TTC549 (cell line): Measurements from ENCODE around the gene PLEKHN1.
"Not testable (repeated sequence)": the region's sequence is repeated elsewhere in the genome, so short reads cannot be mapped to it uniquely, and the experiment has no call there.

Experiments
- FAIRE-seq: peaks from 2 replicates; lab custom pipeline; 2012; peaks lifted over from hg19 to GRCh38; lab: Jason Lieb, UNC

Gene PLEKHN1

GRCh38 chr1:995665-996633 lies 29.7 kb downstream of the PLEKHN1 start:
- FAIRE-seq = no peak

DNA sequence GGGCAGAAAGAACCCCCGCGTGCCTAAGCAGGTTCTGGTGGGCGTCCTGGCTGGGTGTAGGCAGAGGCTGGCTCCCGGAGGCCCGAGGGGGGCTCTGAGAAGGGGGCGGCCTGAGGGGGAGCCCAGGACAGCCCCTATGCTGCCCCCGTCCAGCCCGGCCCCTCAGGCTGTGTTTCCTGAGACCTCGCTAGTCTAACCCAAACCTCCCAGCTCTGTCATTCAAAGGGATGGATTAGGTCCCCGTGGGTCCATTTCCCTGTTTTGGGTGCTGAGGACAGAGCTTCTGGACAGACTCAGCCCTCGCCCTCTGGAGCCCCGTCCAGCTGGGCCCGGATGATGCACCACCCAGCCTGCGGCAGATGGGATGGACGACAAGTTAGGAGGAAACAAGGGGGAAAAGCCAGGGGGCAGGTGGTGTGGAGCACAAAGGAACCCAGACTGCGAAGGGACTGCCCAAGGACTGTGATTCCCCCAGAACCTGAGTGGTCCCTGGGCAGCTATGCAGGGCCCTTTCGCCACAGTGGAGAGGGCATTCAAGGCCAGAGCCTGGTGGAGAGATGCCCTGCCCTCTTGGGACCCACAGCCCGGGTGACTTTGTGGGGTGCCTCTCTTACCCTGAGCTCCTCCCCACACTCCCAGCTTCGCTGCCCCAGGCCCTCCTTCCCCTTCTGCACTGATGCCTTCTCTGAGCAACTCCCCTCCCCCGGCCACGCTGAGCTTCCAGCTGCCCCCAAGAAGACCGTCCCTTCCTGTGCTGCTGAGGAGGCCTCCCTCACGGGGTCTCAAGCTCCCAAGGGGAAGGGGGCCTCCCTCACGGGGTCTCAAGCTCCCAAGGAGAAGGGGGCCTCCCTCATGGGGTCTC lies 30.8 kb downstream of the PLEKHN1 start:
- FAIRE-seq = no peak

- no peak for FAIRE-seq
Observed at GRCh38 chr1:997713-997992, 31.4 kb downstream of the PLEKHN1 start.

DNA sequence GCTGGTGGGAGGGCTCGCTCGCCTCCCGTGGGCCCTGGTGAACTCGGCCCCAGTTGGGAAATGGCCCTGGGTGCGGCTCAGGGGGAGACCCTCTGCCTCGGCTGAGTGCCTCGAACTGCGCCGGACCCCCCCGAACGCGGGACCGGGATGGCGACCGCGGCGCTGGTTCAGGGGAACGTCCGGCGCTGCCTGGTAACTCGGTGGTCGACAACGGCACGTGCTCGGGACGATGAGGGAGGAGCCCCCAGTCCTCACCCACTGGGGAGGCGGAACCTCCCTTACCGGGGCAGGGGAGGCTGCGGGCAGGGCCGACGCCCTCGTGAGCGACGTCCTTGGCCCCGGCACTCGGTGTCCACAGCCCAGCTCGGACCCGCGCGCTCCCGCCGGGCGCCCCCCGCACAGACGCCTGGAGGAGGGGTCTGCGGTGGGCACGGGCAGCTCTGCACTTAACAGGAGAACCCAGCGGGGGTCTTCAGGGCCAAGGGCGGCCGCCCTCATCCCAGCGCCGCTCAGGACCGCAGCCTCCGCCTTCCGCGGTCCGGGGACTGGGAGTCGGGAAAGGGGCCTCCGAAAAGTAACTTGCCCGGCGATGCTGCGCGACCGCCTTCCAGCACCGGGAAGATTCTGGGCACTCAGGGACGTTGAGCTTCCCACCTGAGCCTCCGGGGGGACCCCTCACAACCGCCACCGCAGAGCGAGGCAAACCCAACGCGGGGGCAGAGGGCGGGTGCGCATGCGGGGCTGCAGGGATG lies 31.9 kb downstream of the PLEKHN1 start:
- FAIRE-seq = no peak

DNA sequence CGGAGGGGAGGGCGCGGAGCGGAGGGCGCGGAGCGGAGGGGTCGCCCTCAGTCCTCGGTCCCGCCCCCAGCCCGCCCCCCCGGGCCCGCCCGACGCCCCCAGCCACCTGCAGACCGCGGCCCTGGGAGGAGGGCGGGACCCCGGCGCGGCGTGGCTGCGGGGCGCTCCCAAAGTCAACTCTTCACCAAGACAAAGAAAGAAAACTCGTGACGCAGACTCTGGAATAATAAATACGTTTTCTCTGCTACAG lies 32.4 kb downstream of the PLEKHN1 start:
- no peak for FAIRE-seq

GRCh38 chr1:998995-999724 lies 32.9 kb downstream of the PLEKHN1 start:
- no peak for FAIRE-seq

DNA sequence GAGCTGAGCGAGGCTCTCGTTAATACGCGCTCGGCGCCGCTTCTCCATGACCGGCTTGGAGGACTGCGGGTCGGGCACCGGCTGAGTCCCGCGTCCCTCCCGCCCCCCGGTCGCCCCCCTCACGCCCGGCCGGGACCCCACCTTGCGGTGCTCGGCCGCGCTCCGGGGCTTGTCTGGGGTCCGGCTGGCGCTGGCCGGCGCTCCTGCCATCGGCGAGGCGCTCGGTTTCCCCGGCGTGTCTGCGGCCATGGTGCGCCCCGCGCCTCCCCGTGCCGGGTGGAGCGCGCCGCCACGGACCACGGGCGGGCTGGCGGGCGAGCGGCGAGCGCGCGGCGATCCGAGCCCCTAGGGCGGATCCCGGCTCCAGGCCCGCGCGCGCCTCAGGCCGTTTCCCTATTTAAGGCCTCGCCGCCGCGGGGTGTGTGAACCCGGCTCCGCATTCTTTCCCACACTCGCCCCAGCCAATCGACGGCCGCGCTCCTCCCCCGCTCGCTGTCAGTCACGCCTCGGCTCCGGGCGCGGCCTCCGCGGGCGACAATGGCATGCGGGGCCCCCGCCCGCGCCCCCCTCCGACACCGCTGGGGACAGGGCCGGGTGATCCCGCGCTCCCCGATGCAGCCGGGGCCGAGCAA lies 33.6 kb downstream of the PLEKHN1 start, which contains the start of gene HES4:
Gene HES4, minus strand, starts transcription at position 373 of the 632 bp plus-strand sequence. Its CDS starts 124 bp downstream, at position 249.
- FAIRE-seq = no peak

GRCh38 chr1:1000357-1001056 lies 34.2 kb downstream of the PLEKHN1 start:
- FAIRE-seq = no peak

DNA sequence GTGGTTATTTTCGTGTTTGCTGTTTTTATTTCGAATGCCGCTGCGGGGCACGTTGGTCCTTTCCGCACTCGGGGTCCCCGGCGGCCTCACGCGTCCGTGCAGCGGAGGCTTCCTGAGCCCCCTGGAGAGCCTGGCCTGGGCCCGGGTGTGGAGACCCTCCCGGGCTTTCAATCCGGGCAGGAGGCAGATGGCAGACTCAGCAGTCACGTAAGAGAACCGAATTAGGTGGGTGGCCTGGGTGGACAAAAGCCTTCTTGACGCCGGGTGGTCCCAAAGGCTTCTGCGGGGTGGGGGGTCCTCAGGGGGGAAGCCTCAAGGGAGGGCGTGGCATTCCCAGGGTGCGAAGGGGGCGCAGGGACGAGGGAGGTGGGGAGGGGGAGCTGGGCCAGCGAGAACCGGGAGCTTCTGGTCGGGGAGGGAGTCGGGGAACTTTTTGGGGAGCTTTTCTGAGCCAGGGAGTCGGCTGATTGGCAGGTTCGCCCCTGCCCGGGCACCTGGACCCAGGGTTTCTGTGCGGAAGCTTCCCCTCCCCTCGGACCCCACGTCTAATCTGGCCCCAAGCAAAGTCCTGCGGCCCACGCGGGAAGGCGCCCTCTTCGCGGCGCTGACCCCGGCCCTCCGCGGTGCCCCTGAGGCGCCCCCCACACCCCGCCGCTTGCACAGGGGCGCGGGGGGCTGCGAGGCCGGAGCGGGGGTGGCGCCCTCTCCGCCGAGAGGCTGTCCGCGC lies 34.9 kb downstream of the PLEKHN1 start:
- FAIRE-seq = no peak

DNA sequence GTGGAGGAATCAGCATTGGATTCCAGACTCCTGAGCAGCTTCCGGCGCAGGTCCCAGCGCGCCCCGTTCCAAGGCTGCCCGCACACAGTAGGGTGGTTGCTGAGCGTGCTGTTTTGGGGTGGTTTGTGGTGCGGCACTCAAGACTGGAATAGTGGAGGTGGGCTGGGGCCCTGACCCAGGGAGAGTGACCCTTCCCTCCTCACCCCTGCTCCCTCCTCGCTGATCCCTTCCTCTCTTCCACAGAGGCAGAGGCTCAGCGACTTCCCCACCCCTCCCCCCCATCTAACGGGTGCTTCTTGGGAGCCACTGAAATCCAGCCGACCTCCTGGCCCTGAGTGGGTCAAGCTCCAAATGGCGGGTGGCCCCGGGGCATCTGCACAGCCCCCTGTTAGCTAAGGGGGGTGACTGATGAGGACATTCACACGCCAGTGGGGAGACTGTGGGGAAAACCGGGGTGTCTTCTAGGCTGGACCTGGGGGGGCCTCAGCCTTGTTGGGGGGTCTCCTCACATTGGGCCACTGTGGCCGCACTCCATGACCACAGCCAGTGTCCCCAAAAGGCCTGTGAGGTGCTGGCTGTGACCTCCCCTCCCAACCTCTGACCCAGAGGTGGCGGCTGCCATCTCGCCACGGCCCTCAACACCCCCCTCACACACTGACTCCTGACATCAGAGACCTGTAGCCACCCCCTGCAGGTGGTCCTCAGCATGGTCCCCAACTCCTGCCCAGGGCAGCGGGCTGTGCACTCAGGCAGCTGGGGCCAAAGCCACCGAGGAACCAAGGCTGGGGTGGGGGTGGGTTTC lies 37.5 kb downstream of the PLEKHN1 start:
- FAIRE-seq = no peak

GRCh38 chr1:1004420-1004779 lies 38.1 kb downstream of the PLEKHN1 start:
- no peak for FAIRE-seq

- no peak for FAIRE-seq
Observed at GRCh38 chr1:1004780-1005697, 38.8 kb downstream of the PLEKHN1 start.

GRCh38 chr1:1005774-1006304 lies 39.6 kb downstream of the PLEKHN1 start:
- FAIRE-seq = no peak

- FAIRE-seq = no peak
Observed at GRCh38 chr1:1006305-1007159, 40.2 kb downstream of the PLEKHN1 start.

- not testable (repeated sequence) for FAIRE-seq
Observed at GRCh38 chr1:1010131-1010530, 43.8 kb downstream of the PLEKHN1 start.

DNA sequence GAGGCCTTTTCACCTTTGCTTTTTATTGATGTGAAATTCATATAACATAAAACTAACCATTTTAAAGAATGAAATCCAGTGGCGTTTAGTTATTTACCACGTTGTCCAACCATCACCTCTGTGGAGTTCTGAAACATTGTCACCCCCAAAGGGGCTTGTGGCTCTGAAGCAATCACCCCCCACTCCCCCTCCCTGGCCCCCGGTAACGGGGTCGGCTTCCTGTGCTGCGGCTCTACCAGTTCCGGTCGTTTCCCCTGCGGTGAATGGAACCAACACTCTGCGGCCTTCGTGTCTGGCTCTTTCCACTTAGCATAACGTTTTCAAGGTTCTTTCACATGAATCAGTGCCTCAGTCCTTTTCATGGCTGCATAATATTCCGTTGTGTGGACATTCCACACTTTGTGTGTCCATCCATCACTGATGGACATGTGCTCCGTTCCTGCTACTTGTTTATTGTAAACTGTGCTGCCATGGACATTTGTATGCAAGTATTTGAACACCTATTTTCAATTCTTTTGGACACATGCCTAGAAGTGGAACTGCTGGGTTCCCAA lies 45.2 kb downstream of the PLEKHN1 start:
- no peak for FAIRE-seq

GRCh38 chr1:1012736-1013104 lies 46.4 kb downstream of the PLEKHN1 start:
- not testable (repeated sequence) for FAIRE-seq
